ENCODE measurements around the gene WDR19.
"Not testable (repeated sequence)": the region's sequence is repeated elsewhere in the genome, so short reads cannot be mapped to it uniquely, and the experiment has no call there.

DNA sequence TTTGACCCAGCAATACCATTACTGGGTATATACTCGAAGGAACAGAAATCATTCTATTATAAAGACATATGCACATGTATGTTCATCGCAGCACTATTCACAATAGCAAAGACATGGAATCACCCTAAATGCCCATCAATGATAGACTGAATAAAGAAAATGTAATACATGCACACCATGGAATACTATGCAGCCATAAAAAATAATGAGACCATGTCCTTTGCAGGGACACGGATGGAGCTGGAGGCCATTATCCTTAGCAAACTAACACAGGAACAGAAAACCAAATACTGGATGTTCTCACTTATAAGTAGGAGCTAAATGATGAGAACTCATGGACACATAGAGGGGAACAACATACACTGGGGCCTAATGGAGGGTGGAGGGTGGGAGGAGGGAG, 44.1 kb upstream of the WDR19 start:
- TF ChIP-seq, protein P1, sequence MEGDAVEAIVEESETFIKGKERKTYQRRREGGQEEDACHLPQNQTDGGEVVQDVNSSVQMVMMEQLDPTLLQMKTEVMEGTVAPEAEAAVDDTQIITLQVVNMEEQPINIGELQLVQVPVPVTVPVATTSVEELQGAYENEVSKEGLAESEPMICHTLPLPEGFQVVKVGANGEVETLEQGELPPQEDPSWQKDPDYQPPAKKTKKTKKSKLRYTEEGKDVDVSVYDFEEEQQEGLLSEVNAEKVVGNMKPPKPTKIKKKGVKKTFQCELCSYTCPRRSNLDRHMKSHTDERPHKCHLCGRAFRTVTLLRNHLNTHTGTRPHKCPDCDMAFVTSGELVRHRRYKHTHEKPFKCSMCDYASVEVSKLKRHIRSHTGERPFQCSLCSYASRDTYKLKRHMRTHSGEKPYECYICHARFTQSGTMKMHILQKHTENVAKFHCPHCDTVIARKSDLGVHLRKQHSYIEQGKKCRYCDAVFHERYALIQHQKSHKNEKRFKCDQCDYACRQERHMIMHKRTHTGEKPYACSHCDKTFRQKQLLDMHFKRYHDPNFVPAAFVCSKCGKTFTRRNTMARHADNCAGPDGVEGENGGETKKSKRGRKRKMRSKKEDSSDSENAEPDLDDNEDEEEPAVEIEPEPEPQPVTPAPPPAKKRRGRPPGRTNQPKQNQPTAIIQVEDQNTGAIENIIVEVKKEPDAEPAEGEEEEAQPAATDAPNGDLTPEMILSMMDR (IDR thresholded peaks at IDR 0.05): not testable (repeated sequence)
- not testable (repeated sequence) for TF ChIP-seq ZFX (IDR thresholded peaks at IDR 0.05; ENCODE audit: borderline replicate concordance)

All from 22Rv1 (cell line).